PFSK-1 (cell line): ENCODE measurements around the gene TXNDC11.

Experiments
- FOXP2 ChIP-seq: optimal IDR thresholded peaks from 2 replicates; pipeline ENCODE3; 2011; ENCODE audit warnings: borderline replicate concordance, control low read depth, inconsistent platforms; ENCODE audit not compliant: insufficient read depth; ENCODE audit errors: extremely low read length, extremely low read depth
- POLR2AphosphoS5 ChIP-seq: IDR thresholded peaks from 2 replicates; pipeline ENCODE4 v1.6.1; 2012; ENCODE audit warnings: low read depth, mild to moderate bottlenecking, control low read depth, low read length, moderate library complexity
- REST ChIP-seq, 2 experiments: IDR thresholded peaks; 2 replicates each; pipeline versions ENCODE4 v1.6.1 to v1.8.0; 2011 to 2012; ENCODE audit warnings: low read depth in 2 of 2, low read length in 2 of 2, control low read depth in 1 of 2, inconsistent platforms in 1 of 2, mild to moderate bottlenecking in 1 of 2, moderate library complexity in 1 of 2; ENCODE audit not compliant: insufficient read depth in 1 of 2
- SIN3A ChIP-seq: IDR thresholded peaks from 2 replicates; pipeline ENCODE4 v1.6.1; 2012; ENCODE audit warnings: mild to moderate bottlenecking, low read length, moderate library complexity, borderline replicate concordance; ENCODE audit not compliant: insufficient read depth
- TAF1 ChIP-seq: IDR thresholded peaks from 2 replicates; pipeline ENCODE4 v1.6.1; 2012; ENCODE audit warnings: low read length, control low read depth, borderline replicate concordance; ENCODE audit not compliant: insufficient read depth

The TXNDC11 gene

DNA sequence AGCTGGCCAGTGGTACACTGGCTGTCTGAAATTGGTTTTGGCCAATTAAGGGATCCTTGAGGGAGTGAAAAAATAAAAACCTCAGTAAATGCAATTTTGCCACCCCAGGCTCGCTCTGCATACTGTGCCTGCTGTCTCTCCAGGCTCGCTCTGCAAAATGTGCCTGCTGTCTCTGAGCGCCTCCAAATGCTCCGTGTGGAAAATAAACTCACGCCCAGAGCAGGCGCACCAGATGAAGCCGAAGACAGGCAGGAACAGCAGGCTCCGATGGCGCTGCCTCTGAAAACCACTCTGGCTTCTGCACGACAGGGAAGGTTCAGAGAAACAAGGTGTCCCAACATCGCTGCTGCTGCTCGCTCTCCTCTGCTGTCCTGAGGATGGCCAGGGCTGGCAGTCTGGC is 45.3 kb downstream of the TXNDC11 start:
- TF ChIP-seq TAF1: no peak
- no peak for TF ChIP-seq POLR2AphosphoS5

GRCh38 chr16:11696266-11697012 is 46.2 kb downstream of the TXNDC11 start:
- TF ChIP-seq REST (IDR thresholded peaks at IDR 0.05; ENCODE audit: insufficient read depth in 1 of 2, low read depth in 2 of 2, low read length in 2 of 2) (no peak), FOXP2 (no peak), TAF1 (no peak), SIN3A (no peak), POLR2AphosphoS5 (no peak)

DNA sequence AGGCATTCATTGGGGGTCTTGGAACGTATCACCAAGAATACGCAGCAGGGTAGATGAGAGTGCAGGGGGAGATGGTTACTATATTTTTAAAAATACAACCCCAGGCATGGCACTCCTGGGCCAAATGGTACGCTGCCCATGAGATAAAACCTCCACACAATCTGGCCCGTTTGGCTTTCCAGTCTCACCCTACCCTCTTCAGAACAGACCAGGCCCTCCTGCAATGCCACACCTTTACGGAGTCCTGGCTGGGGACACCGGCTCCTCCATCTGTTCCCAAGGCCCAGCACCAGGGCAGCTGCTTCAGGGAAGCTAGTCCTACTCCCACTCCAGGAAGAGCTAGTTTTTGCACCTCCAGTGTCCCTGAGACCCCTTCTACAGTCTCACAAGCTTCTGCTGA is 50.0 kb downstream of the TXNDC11 start:
- TF ChIP-seq REST (IDR thresholded peaks at IDR 0.05; ENCODE audit: insufficient read depth in 1 of 2, low read depth in 2 of 2, low read length in 2 of 2): no peak
- no peak for TF ChIP-seq TAF1
- no peak for TF ChIP-seq FOXP2
- no peak for TF ChIP-seq POLR2AphosphoS5
- TF ChIP-seq SIN3A: no peak

DNA sequence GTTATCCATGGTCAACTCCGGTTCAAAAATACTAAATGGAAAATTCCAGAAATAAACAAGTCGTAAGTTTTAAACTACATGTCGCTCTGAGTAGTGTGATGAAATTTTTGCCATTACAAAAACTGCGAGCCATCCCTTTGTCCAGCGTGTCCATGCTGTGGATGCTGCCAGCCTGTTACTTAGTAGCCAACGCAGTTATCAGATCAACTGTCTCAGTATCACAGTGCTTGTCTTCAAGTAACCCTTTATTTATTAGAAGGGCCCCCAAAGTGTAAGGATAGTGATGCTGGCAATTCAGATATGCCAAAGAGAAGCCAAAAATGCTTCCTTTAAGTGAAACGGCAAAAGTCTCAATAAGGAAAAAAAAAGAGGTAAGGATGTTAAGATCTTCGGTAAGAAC is 50.5 kb downstream of the TXNDC11 start:
- TF ChIP-seq TAF1: no peak
- no peak for TF ChIP-seq POLR2AphosphoS5
- TF ChIP-seq SIN3A: no peak
- TF ChIP-seq FOXP2: no peak
- no peak for TF ChIP-seq REST (IDR thresholded peaks at IDR 0.05; ENCODE audit: insufficient read depth in 1 of 2, low read depth in 2 of 2, low read length in 2 of 2)

DNA sequence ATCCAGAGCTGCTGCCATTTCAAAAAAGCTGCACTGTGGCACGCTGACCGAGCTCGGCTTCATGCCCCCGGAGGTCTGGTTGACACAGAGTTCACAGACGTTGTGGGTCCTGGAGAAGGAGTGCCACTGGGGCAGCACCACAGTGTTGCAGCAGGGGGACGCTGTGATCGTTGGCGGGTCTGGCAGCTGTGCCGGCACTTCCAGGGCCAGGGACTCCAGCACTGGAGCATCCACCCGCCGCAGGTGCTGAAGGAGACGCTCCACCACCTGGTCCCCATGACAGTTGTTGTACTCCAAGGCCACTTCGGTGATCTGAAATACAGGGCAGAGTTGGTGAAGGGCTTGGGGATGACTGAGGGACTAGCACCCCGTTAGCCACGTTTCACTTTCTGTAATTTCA is 50.9 kb downstream of the TXNDC11 start:
- TF ChIP-seq SIN3A (no peak), POLR2AphosphoS5 (no peak)

GRCh38 chr16:11691235-11691634 is 51.4 kb downstream of the TXNDC11 start:
- no peak for TF ChIP-seq SIN3A
